Adrenal gland (tissue), 5 donors: Measurements from ENCODE around the gene CCDC192.

ENCODE experiments used
- POLR2A ChIP-seq, 2 donors: fragments of 450-650 bp; IDR thresholded peaks; one replicate each; pipeline ENCODE4 v1.6.1; 2017; ENCODE audit warnings: antibody characterized with exemption in 2 of 2, mild to moderate bottlenecking in 2 of 2, moderate library complexity in 1 of 2
- TF ChIP-seq, protein P1 (sequence below), 6 experiments: fragments of 450-650 bp in 4 of 6; fragments of 200-600 bp in 2 of 6; sonication (generic) in 1 of 6; IDR thresholded peaks; 1 replicate in 5 of 6; 2 replicates in 1 of 6; pipeline versions ENCODE4 v1.5.1 to v1.8.0; 2016 to 2021; ENCODE audit warnings: antibody characterized with exemption in 6 of 6, mild to moderate bottlenecking in 2 of 6, moderate library complexity in 1 of 6
- donor health status: DM: no; HTN: no; CAD: no.

DNA sequence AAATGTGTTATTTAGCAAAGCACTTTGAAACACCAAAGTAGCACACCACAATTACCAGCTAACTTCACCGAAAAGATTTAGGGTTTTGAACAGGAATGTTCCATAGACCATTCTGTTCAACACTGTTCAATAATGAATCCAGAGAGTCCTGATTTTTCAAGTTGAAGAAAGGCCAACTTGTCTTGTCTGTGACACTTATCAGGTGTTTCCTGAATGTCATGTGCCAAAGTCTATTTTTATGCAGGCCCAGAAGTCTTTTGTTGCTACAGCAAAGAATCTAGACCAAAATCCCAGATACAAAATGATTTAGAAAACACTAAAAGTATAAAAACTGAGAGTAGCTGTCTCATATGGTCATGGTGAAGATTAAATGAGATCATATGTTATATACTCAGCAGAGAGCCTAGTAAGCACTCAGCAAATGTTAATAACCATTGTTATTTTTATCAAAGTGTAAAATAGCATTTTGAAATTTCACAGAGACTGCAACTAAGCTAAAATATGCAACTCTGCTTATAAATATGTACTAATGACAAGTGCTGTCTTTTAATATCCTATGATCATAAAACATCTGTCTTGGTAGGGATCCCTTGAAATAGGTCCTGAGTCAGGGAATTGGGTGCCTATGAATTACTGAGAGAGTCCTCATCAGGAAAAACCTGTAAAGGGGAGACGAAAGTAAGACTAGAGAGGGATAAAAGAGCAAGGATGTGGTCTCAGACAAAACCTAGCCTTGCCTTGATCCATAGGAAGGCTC, 258.0 kb downstream of the CCDC192 start:
- TF ChIP-seq, protein P1, sequence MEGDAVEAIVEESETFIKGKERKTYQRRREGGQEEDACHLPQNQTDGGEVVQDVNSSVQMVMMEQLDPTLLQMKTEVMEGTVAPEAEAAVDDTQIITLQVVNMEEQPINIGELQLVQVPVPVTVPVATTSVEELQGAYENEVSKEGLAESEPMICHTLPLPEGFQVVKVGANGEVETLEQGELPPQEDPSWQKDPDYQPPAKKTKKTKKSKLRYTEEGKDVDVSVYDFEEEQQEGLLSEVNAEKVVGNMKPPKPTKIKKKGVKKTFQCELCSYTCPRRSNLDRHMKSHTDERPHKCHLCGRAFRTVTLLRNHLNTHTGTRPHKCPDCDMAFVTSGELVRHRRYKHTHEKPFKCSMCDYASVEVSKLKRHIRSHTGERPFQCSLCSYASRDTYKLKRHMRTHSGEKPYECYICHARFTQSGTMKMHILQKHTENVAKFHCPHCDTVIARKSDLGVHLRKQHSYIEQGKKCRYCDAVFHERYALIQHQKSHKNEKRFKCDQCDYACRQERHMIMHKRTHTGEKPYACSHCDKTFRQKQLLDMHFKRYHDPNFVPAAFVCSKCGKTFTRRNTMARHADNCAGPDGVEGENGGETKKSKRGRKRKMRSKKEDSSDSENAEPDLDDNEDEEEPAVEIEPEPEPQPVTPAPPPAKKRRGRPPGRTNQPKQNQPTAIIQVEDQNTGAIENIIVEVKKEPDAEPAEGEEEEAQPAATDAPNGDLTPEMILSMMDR (IDR thresholded peaks at IDR 0.05) = no peak
- no peak for TF ChIP-seq POLR2A (IDR thresholded peaks at IDR 0.05)
